GM18508 (cell line): Measurements from ENCODE around the gene SLC35E1.
"Not testable (repeated sequence)": the region's sequence is repeated elsewhere in the genome, so short reads cannot be mapped to it uniquely, and the experiment has no call there.

Experiments
- ATAC-seq: cut with Tn5 transposase; IDR thresholded peaks from one replicate; pipeline ENCODE4 v1.9.1; 2021; ENCODE audit warnings: moderate number of reproducible peaks; ENCODE audit not compliant: insufficient read depth, unreplicated experiment

SLC35E1 gene

DNA sequence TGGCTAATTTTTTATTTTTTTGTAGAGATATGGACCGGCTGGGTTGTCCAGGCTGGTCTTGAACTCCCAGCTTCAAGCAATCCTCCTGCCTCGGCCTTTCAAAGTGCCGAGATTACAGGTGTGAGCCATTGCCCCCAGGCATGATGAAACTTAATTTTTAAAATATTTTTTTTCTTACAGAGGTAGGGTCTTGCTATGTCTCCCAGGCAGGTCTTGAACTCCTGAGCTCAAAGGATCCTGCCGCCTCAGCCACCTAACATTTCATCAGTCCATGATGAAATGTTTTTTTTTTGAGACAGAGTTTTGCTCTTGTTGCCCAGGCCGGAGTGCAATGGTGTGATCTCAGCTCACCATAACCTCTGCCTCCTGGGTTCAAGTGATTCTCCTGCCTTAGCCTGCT is 63.7 kb downstream of the SLC35E1 start:
- no peak for ATAC-seq

GRCh38 chr19:16506961-16507360 is 65.3 kb downstream of the SLC35E1 start:
- ATAC-seq: no peak

- not testable (repeated sequence) for ATAC-seq
Observed at GRCh38 chr19:16506161-16506560, 66.1 kb downstream of the SLC35E1 start.

DNA sequence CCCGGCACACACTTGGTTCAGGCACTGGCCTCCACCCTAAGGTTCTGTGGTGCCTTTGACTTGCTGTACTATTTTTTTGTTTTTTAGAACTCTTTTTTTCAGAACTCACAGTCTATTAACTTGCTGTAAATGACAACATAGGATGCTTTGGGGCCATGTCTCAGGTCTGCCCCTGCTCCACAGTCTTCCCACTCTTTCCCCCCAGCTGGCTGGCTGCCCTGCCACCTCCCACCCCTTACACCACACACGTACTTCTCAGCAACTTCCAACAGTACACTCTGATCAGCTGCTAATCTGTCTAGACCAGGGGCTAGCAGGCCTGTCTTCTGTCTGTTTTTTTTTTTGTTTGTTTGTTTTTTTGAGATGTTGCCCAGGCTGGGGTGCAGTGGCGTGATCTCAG is 67.9 kb downstream of the SLC35E1 start:
- ATAC-seq: no peak
